Astrocyte of the spinal cord (primary cell): ENCODE results near the gene LSM7.

Experiments
- DNase-seq: peaks from one replicate; pipeline ENCODE4 v3.0.0; 2011; ENCODE audit warnings: low read depth, low spot score
- H3K4me3 ChIP-seq: 2 replicates; pipeline ENCODE4 v1.5.1; 2011; ENCODE audit warnings: low read depth, mild to moderate bottlenecking, low read length, moderate library complexity
- in situ Hi-C: cut with HindIII; loops from 2 replicates; pipeline ENCODE4 v1.10.0; 2017; ENCODE audit warnings: low sequenced_read_pairs
- TF ChIP-seq, protein P1 (sequence below): IDR thresholded peaks from 2 replicates; pipeline ENCODE4 v1.5.1; 2012; ENCODE audit warnings: low read depth, mild to moderate bottlenecking, low read length, inconsistent platforms

LSM7 gene

DNA sequence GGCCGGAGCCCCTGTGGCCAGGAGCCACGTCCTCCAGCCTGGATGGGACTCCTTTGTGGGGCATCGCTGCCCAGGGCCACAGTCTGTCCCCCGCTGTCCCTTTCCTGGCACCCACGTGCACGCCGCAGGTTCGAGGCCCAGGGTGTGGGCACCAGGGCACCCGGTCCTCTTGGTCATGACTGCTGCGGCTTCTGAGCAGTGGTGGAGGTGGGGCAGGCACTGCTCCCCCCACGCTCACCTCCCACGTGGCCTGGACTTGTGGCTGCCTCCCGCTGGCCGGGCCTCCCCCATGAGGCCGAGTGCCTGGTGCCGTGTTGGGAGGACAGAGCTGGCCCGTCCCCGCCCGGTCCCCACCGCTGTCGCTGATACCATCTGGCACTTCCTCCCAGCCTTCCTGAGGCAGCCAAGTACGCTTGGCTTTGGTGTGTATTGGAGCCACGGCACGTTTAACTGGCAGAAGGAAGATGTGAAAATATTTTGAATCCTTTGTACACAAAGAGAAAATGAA lies 12.9 kb upstream of the LSM7 start:
- H3K4me3 ChIP-seq, result no peak overlapping the region
- DNase-seq, result no peak
- TF ChIP-seq, protein P1, sequence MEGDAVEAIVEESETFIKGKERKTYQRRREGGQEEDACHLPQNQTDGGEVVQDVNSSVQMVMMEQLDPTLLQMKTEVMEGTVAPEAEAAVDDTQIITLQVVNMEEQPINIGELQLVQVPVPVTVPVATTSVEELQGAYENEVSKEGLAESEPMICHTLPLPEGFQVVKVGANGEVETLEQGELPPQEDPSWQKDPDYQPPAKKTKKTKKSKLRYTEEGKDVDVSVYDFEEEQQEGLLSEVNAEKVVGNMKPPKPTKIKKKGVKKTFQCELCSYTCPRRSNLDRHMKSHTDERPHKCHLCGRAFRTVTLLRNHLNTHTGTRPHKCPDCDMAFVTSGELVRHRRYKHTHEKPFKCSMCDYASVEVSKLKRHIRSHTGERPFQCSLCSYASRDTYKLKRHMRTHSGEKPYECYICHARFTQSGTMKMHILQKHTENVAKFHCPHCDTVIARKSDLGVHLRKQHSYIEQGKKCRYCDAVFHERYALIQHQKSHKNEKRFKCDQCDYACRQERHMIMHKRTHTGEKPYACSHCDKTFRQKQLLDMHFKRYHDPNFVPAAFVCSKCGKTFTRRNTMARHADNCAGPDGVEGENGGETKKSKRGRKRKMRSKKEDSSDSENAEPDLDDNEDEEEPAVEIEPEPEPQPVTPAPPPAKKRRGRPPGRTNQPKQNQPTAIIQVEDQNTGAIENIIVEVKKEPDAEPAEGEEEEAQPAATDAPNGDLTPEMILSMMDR, result no peak
- in situ Hi-C loops, result no loop called here

DNA sequence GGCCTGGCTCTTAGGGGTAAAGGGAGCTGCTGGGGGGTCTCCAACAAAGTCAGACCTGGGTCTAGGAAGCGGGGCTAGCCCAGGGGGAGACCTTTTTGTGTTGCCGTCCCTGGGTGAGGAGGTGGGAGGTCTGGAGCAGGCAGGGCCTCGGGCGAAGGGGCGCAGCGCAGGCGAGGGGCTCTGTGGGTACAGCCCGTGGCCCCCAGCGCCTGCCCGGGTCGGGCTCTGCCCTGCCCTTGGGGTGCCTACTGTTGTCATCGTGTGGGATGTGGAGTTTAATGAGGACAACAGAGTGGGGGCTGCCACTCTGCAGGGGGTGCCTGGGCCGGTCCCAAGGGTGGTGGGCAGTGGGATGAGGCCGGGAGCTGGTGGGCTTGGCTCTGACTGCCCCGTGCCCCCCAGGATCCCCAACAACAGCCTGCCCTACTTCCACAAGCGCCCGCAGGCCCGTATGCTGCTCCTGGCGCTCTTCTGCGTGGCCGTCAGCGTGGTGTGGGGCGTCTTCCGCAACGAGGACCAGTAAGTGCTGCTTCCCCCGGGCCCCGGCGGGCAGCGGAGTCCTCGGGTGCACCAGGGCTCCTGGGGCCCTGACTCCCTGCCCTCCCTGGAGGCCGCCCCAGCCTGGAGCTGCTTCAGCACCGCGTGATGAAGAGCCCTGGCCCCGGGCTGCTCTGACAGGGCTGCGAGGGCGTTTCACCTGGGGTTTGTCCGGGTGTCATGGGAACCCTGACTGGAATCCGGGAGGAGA lies 12.3 kb upstream of the LSM7 start:
- in situ Hi-C loops, result no loop called here
- TF ChIP-seq, protein P1, result no peak
- no peak overlapping the region for H3K4me3 ChIP-seq
- no peak for DNase-seq

DNA sequence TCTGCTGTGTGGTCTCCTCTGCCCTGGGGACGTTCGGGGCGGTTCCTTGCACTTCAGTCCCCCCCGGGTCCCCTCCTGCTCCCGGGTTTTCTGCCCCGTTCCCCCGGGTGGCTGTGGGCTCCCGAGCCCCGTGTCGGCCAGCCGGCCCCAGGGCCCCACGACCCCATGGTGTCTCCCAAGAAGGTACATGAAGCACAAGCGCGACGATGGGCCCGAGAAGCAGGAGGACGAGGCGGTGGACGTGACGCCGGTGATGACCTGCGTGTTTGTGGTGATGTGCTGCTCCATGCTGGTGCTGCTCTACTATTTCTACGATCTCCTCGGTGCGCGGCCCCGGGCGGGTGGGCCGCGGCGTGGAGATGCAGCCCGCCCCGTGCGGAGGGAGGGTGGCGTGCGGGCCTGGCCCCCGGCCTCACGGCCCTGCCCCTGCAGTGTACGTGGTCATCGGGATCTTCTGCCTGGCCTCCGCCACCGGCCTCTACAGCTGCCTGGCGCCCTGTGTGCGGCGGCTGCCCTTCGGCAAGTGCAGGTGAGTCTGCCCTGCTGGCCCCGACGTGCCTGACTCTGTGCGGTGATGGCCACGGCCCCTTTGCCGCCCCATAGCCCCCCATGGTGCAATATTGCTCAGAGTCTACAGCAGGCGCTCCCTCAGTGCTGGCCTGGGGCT lies 11.4 kb upstream of the LSM7 start:
- in situ Hi-C loops, result no loop called here
- no peak for DNase-seq
- no peak overlapping the region for H3K4me3 ChIP-seq
- TF ChIP-seq, protein P1, result no peak

DNA sequence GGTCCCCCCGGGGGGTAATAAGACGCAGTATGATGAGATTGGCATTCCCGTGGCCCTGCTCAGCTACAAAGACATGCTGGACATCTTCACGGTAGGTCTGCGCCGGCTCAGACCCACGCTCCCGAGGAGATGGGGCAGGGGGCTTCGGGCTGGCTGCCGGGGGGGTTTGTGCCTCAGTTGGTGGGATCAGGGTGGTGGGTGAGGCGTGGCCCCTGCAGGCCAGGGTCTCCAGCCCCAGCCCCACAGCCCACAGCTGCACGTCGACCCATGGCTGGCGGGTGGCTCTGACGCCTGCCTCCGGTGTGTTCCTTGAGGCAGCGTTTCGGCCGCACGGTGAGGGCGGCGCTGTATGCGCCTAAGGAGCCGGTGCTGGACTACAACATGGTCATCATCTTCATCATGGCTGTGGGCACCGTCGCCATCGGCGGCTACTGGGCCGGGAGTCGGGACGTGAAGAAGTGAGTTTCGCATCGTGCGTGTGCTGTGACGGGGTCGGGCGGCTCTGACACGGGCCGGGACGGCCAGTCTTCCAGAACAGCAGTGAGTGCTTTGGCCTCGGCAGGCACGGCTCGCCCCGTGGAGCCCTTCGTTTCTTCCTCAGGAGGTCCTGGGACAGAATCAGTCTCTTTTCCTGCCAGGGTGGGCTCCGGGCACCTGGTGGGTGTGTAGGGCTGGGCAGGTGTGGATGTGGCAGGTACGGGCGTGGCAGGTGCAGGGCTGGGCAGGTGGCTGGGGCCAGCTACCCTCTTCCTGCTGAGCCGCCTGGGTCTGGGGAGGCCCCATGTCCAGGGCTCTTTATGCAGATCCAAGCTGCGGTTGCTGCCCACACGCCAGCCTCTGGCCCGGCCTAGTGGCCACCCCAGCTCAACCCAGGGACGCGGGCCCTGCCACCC lies 10.6 kb upstream of the LSM7 start:
- in situ Hi-C loops, result no loop called here
- TF ChIP-seq, protein P1, result no peak
- H3K4me3 ChIP-seq, result no peak overlapping the region
- no peak for DNase-seq

DNA sequence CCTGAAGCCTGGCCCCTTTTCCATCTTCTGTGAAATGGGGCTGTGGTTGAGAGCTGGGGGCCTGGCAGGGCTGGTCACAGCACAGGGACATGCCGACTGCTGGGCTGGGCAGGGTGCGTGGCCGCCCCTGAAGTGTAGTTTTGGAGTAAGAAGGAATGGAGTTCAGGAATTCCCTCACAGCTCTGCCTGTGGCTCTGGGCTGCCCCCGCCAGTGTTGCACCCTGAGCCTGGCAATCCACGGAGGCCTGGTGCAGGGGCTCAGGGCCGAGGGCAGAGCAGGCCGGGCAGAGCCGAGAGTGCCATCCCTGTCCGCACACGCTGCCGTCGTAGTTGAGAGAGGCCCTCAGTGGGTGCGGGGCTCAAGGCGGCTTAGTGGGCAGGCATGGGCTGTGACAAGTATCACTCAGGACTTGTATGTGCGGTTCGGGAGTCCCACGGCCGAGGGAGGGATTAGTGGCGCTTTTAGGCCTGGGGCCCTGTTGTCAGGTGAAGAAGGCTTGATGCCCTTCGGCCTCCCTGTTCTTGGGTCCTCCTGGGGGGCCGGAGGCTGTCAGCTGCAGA lies 9.7 kb upstream of the LSM7 start:
- no peak overlapping the region for H3K4me3 ChIP-seq
- TF ChIP-seq, protein P1, result no peak
- no peak for DNase-seq
- in situ Hi-C loops, result no loop called here

DNA sequence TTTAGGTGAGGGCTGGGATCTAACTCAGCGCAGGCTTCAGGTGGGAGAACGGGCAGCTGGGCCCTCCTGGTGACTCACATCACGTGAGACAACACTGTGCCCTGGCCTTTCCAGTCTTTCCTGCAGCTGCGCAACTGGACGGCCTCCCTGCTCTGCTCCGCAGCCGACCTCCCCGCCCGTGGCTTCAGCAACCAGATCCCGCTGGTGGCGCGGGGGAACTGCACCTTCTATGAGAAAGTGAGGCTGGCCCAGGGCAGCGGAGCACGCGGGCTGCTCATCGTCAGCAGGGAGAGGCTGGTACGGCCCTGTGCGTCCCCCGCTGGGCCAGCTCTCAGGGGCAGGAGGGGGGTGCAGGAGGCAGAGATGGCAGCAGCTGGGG lies 8.9 kb upstream of the LSM7 start:
- TF ChIP-seq, protein P1, result peak; percentile 46
- DNase-seq, result peak; percentile 63
- H3K4me3 ChIP-seq, result no peak overlapping the region
- in situ Hi-C loops, result no loop called here
